GM12864 (cell line): Measurements from ENCODE around the gene GABRG3.

Experiments
- DNase-seq: peaks from one replicate; pipeline ENCODE4 v3.0.0-alpha.2; 2011; ENCODE audit warnings: low read depth
- H3K4me3 ChIP-seq: 2 replicates; pipeline ENCODE4 v1.5.1; 2011; ENCODE audit warnings: mild to moderate bottlenecking, low read depth, low read length, control low read depth
- TF ChIP-seq, protein P1 (sequence below): IDR thresholded peaks from 2 replicates; pipeline ENCODE4 v1.5.1; 2011; ENCODE audit warnings: low read depth, mild to moderate bottlenecking, moderate library complexity, low read length, control low read depth, inconsistent platforms; ENCODE audit errors: missing control alignments

GABRG3 gene

DNA sequence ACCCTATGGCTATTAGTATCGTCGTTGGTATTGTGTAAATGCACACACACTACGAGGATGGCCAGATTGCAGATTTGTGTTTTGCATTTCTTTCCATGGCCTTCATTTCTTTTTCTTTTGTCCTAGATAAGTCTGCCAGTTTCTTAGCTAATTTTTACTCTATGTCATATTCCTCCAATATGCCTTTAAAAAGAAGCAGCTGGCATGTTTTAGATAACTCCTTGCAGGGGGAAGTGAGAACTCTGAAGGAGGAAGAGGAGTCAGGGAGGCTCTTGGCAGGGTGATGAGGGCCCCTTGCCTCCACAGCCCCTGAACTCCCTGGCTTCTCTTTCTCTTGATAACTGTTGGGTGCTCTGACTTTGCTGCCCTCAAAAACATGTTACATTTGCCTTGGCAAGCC, 244.0 kb downstream of the GABRG3 start:
- TF ChIP-seq, protein P1, sequence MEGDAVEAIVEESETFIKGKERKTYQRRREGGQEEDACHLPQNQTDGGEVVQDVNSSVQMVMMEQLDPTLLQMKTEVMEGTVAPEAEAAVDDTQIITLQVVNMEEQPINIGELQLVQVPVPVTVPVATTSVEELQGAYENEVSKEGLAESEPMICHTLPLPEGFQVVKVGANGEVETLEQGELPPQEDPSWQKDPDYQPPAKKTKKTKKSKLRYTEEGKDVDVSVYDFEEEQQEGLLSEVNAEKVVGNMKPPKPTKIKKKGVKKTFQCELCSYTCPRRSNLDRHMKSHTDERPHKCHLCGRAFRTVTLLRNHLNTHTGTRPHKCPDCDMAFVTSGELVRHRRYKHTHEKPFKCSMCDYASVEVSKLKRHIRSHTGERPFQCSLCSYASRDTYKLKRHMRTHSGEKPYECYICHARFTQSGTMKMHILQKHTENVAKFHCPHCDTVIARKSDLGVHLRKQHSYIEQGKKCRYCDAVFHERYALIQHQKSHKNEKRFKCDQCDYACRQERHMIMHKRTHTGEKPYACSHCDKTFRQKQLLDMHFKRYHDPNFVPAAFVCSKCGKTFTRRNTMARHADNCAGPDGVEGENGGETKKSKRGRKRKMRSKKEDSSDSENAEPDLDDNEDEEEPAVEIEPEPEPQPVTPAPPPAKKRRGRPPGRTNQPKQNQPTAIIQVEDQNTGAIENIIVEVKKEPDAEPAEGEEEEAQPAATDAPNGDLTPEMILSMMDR = no peak
- no peak overlapping the region for H3K4me3 ChIP-seq
- DNase-seq = no peak

GRCh38 chr15:27218426-27218825, 247.4 kb downstream of the GABRG3 start:
- no peak for DNase-seq
- TF ChIP-seq, protein P1 = no peak
- no peak overlapping the region for H3K4me3 ChIP-seq

DNA sequence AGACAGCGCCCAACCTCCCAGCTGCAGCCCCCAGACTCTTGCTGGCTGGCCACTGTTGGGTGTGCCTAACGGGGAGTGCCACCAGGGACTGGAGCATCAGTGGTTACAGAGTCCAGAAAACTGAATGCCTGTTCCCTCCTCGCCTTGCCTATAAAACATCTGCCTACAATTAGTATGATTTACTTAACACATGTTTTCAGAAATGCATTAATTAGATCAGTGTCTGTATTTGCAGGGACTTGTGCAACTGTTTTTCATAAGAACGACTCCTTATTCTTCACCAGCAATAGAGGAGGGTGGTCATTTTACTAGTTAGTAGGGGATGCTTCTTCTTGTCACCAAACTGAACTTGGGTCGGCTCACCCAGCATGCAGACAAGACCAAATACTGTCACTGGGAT, 248.7 kb downstream of the GABRG3 start:
- TF ChIP-seq, protein P1 = no peak
- no peak for DNase-seq
- H3K4me3 ChIP-seq = no peak overlapping the region

DNA sequence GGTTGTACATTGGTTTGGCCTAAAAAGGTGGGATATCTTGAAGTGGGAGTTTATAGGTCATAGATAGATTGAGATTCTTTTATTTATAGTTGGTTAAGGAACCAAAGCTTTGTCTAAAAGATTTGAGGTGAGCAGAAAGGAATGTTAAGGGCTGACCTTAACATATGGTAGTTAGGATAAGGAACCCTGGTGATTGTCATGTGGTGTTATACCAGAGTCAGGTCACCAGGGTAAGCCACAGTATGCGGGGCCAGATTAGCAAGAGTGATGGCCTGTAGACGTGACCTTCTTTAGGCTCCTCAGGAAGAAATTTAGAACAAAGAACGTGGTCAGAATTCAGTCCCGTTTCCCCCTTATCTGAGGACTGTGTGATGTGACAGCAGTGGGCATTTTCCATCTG, 249.2 kb downstream of the GABRG3 start:
- DNase-seq = no peak
- TF ChIP-seq, protein P1 = no peak
- no peak overlapping the region for H3K4me3 ChIP-seq

- TF ChIP-seq, protein P1 = no peak
- no peak for DNase-seq
- no peak overlapping the region for H3K4me3 ChIP-seq
Measured at GRCh38 chr15:27222479-27222878, 251.5 kb downstream of the GABRG3 start.

GRCh38 chr15:27223179-27223578, 252.2 kb downstream of the GABRG3 start:
- DNase-seq = no peak
- TF ChIP-seq, protein P1 = no peak

GRCh38 chr15:27231811-27232210, 260.8 kb downstream of the GABRG3 start:
- no peak overlapping the region for H3K4me3 ChIP-seq
- TF ChIP-seq, protein P1 = no peak
- no peak for DNase-seq

More at GRCh38 chr15:27223179-27223578, 252.2 kb downstream of the GABRG3 start:
- no peak overlapping the region for H3K4me3 ChIP-seq
